B cell (primary cell): ENCODE data around the gene UCN3. TPM values are rescaled to one million over a fixed set of nuclear protein-coding genes. Genes with fewer than 3 reads are reported as not detected.

Experiments
- ATAC-seq: fragments of 200-7000 bp; cut with Tn5 transposase; one replicate; pipeline ENCODE4 v1.10.0; 2021; ENCODE audit warnings: low read depth, mild to moderate bottlenecking, moderate number of reproducible peaks, moderate library complexity
- CTCF ChIA-PET: fragments of 350-600 bp; sonication (Branson Sonifier 250); formaldehyde crosslinking; loops from one replicate; lab custom pipeline; 2021; ENCODE audit warnings: antibody characterized with exemption, inconsistent platforms; lab: Charles Lee
- POLR2A ChIA-PET: fragments of 350-600 bp; sonication (Branson Sonifier 250); formaldehyde crosslinking; loops from one replicate; lab custom pipeline; 2021; ENCODE audit warnings: antibody characterized with exemption; lab: Charles Lee
- DNase-seq: peaks from one replicate; pipeline ENCODE4 v3.0.0; 2013
- H2AFZ ChIP-seq: 2 replicates; pipeline ENCODE4 v1.6.1; 2012; ENCODE audit warnings: mild to moderate bottlenecking, low read depth, low read length; ENCODE audit not compliant: insufficient read depth, poor library complexity, severe bottlenecking
- H3K27ac ChIP-seq, 2 donors: 1 replicate in 1 of 2; 2 replicates in 1 of 2; pipeline ENCODE4 v1.5.1; 2012 to 2013; ENCODE audit warnings: low read length in 2 of 2, mild to moderate bottlenecking in 2 of 2, moderate library complexity in 1 of 2
- H3K27me3 ChIP-seq, 4 experiments: fragments of 200-600 bp in 1 of 4; sonication (generic) in 1 of 4; replicated peaks in 1 of 4; 1 replicate in 2 of 4; 2 replicates in 2 of 4; pipeline versions ENCODE4 v1.6.1 to v1.7.0; 2013 to 2016; ENCODE audit warnings: low read length in 3 of 4, mild to moderate bottlenecking in 2 of 4, mixed read lengths in 1 of 4, moderate library complexity in 1 of 4; ENCODE audit not compliant: insufficient read depth in 4 of 4, control insufficient read depth in 3 of 4; ENCODE audit errors: control extremely low read depth in 1 of 4
- H3K36me3 ChIP-seq, 2 experiments: replicated peaks in 1 of 2; 1 replicate in 1 of 2; 2 replicates in 1 of 2; pipeline versions ENCODE4 v1.6.1 to v1.7.1; 2013; ENCODE audit warnings: low read length in 1 of 2; ENCODE audit not compliant: insufficient read depth in 2 of 2, control insufficient read depth in 1 of 2; ENCODE audit errors: control extremely low read depth in 1 of 2, extremely low read depth in 1 of 2
- H3K4me1 ChIP-seq, 2 donors: fragments of 200-600 bp in 1 of 2; sonication (generic) in 1 of 2; 1 replicate in 1 of 2; 2 replicates in 1 of 2; pipeline versions ENCODE4 v1.5.1 to v1.6.1; 2013 to 2017; ENCODE audit warnings: low read length in 2 of 2; ENCODE audit not compliant: control insufficient read depth in 2 of 2, insufficient read depth in 2 of 2
- H3K4me2 ChIP-seq: replicated peaks from 2 replicates; pipeline ENCODE3; 2012; ENCODE audit warnings: mild to moderate bottlenecking, low read depth, low read length; ENCODE audit not compliant: poor library complexity, severe bottlenecking
- H3K4me3 ChIP-seq, 5 experiments: fragments of 200-600 bp in 1 of 5; sonication (generic) in 1 of 5; 1 replicate in 3 of 5; 2 replicates in 2 of 5; pipeline versions ENCODE4 v1.5.1 to v1.7.0; 2011 to 2016; ENCODE audit warnings: low read length in 4 of 5, mild to moderate bottlenecking in 4 of 5, low read depth in 2 of 5, control low read depth in 1 of 5, moderate library complexity in 1 of 5; ENCODE audit not compliant: insufficient read depth in 1 of 5; ENCODE audit errors: control extremely low read depth in 1 of 5, extremely low read depth in 1 of 5
- H3K79me2 ChIP-seq: fragments of 200-600 bp; sonication (generic); one replicate; pipeline ENCODE4 v1.6.0; 2016; ENCODE audit warnings: low read length; ENCODE audit not compliant: control insufficient read depth, insufficient read depth
- H3K9ac ChIP-seq: fragments of 200-600 bp; sonication (generic); 2 replicates; pipeline ENCODE4 v1.6.1; 2017; ENCODE audit warnings: mild to moderate bottlenecking, low read length, moderate library complexity
- H3K9me3 ChIP-seq, 3 donors: one replicate each; pipeline versions ENCODE4 v1.6.1 to v1.7.1; 2013; ENCODE audit warnings: low read length in 2 of 3; ENCODE audit not compliant: control insufficient read depth in 2 of 3, insufficient read depth in 1 of 3; ENCODE audit errors: control extremely low read depth in 1 of 3
- H4K20me1 ChIP-seq: 2 replicates; pipeline ENCODE4 v1.6.0; 2012; ENCODE audit warnings: mild to moderate bottlenecking, low read length; ENCODE audit not compliant: insufficient read depth, control insufficient read depth, poor library complexity, severe bottlenecking
- H3K27ac Mint-ChIP-seq: one replicate; pipeline ENCODE4 v1.8.0; 2021; ENCODE audit warnings: mixed read lengths
- H3K27me3 Mint-ChIP-seq: one replicate; pipeline ENCODE4 v1.8.0; 2021; ENCODE audit warnings: mixed read lengths
- H3K4me1 Mint-ChIP-seq: one replicate; pipeline ENCODE4 v1.8.0; 2021; ENCODE audit warnings: mixed read lengths
- H3K4me3 Mint-ChIP-seq: one replicate; pipeline ENCODE4 v1.8.0; 2021; ENCODE audit warnings: mixed read lengths
- H3K9me3 Mint-ChIP-seq: one replicate; pipeline ENCODE4 v1.8.0; 2022; ENCODE audit warnings: mixed read lengths; ENCODE audit not compliant: insufficient read depth
- CTCF ChIP-seq: fragments of 200-600 bp; IDR thresholded peaks from one replicate; pipeline ENCODE4 v1.8.0; 2022; ENCODE audit warnings: antibody characterized with exemption, mild to moderate bottlenecking
- EZH2 ChIP-seq: IDR thresholded peaks from 2 replicates; pipeline ENCODE4 v1.6.1; 2012; ENCODE audit warnings: borderline replicate concordance, low read depth, mild to moderate bottlenecking, moderate library complexity, low read length; ENCODE audit not compliant: insufficient read depth, poor library complexity, severe bottlenecking
- WGBS: methylation state at CpG from one replicate; pipeline ENCODE4 v1.1.5; 2013; ENCODE audit warnings: missing lambda C conversion rate; ENCODE audit not compliant: insufficient coverage; 5-methylcytosine and 5-hydroxymethylcytosine counted together
- intact Hi-C: fragments of 100-400 bp; cut with micrococcal nuclease; formaldehyde crosslinking; loops from one replicate; pipeline ENCODE4 v1.10.0; 2022
- polyA plus RNA-seq: library from polyadenylated mRNA; depleted of rRNA; stranded (reverse); fragments of >200 nt; gene quantifications from 2 replicates; pipeline ENCODE4 v1.2.3, GENCODE V29; 2012
- total RNA-seq, 2 donors: library from RNA; stranded (reverse); fragments of 120-200 nt in 1 of 2; gene quantifications; 1 replicate in 1 of 2; 2 replicates in 1 of 2; pipeline versions ENCODE4 v1.2.3 to v1.2.4, GENCODE V29; 2013 to 2022

The UCN3 gene
- total and polyA plus RNA-seq, 2 donors (not counting 1 experiment from before 2014, with no cell fraction given) = not detected

- TF ChIP-seq CTCF (no peak), EZH2 (no peak)
- H3K4me1 Mint-ChIP-seq = no peaks in the 10 kb centered on the region
- H3K27me3 Mint-ChIP-seq = peaks cover 15% of the 10 kb centered on the region
- H3K4me3 Mint-ChIP-seq = no peak overlapping the region
- H3K27me3 ChIP-seq = no peaks in the 10 kb centered on the region
- no peak overlapping the region for H3K9ac ChIP-seq
- ChIA-PET CTCF (no interaction called here), POLR2A (no interaction called here)
- no peak overlapping the region for H3K4me2 ChIP-seq
- H3K4me3 ChIP-seq = no peak overlapping the region
- peaks cover 0 to 10% (median 3%) of the 10 kb centered on the region in 3 donors for H3K9me3 ChIP-seq
- no peaks in the 10 kb centered on the region for H3K36me3 ChIP-seq
- no peak overlapping the region for H3K27ac Mint-ChIP-seq
- H3K9me3 Mint-ChIP-seq = peaks cover 7% of the 10 kb centered on the region
- no peaks in the 10 kb centered on the region for H4K20me1 ChIP-seq
- DNase-seq (no peak), ATAC-seq (no peak)
- 92% methylated on average over 2 of the region's 2 CpGs for WGBS
- no peaks in the 10 kb centered on the region for H3K79me2 ChIP-seq
- no peaks in the 10 kb centered on the region for H3K4me1 ChIP-seq
- H2AFZ ChIP-seq = no peak overlapping the region
- intact Hi-C loops = no loop called here
- H3K27ac ChIP-seq = no peak overlapping the region
Measured at GRCh38 chr10:5385224-5385623, 20.5 kb downstream of the UCN3 start.

- intact Hi-C loops = no loop called here
- Mint-ChIP-seq H3K9me3 (peaks cover 17% of the 10 kb centered on the region), H3K4me1 (no peaks in the 10 kb centered on the region), H3K27ac (no peak overlapping the region), H3K4me3 (no peak overlapping the region), H3K27me3 (peaks cover 17% of the 10 kb centered on the region)
- Histone ChIP-seq H3K4me1 (no peaks in the 10 kb centered on the region), H3K4me2 (no peak overlapping the region), H2AFZ (no peak overlapping the region), H4K20me1 (no peaks in the 10 kb centered on the region), H3K9me3 (peaks cover 1 to 24% (median 3%) of the 10 kb centered on the region in 3 donors), H3K27ac (no peak overlapping the region), H3K4me3 (no peak overlapping the region), H3K27me3 (no peaks in the 10 kb centered on the region), H3K36me3 (no peaks in the 10 kb centered on the region), H3K79me2 (no peaks in the 10 kb centered on the region), H3K9ac (no peak overlapping the region)
- no peak for DNase-seq
- ChIA-PET POLR2A (no interaction called here), CTCF (no interaction called here)
- 80% methylated on average over 3 of the region's 5 CpGs for WGBS
- no peak for ATAC-seq
- TF ChIP-seq CTCF (no peak), EZH2 (no peak)
Measured at GRCh38 chr10:5387169-5387568, 22.4 kb downstream of the UCN3 start.
